Measurements from ENCODE around the gene CELA1. TPM values are rescaled to one million over a fixed set of nuclear protein-coding genes. Genes with fewer than 3 reads are reported as not detected.

CELA1 gene
- total RNA-seq, result not detected in 2 replicates

DNA sequence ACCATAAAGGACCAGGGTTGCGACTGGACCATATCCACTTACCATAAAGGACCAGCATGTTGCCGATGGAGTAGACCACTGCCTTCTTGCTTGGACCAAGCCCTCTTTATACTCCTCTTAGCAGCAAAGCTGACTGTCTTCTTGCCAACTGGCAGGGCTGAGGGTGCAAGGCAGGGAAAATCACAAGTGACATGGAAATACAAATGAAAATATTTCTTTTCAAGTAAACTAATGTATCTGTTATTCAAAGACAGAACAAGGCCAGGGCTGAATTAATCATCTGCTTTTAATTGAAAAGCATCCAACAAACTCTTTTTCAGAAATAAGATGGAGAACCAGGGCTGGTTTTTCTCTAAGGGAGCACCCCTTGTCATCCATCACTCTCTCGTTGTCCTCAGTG is at the start of gene CELA1:
CELA1 (minus strand) TSS at position 99 of the 400 bp plus-strand sequence; CDS start at position 58, 41 bp downstream.

DNA sequence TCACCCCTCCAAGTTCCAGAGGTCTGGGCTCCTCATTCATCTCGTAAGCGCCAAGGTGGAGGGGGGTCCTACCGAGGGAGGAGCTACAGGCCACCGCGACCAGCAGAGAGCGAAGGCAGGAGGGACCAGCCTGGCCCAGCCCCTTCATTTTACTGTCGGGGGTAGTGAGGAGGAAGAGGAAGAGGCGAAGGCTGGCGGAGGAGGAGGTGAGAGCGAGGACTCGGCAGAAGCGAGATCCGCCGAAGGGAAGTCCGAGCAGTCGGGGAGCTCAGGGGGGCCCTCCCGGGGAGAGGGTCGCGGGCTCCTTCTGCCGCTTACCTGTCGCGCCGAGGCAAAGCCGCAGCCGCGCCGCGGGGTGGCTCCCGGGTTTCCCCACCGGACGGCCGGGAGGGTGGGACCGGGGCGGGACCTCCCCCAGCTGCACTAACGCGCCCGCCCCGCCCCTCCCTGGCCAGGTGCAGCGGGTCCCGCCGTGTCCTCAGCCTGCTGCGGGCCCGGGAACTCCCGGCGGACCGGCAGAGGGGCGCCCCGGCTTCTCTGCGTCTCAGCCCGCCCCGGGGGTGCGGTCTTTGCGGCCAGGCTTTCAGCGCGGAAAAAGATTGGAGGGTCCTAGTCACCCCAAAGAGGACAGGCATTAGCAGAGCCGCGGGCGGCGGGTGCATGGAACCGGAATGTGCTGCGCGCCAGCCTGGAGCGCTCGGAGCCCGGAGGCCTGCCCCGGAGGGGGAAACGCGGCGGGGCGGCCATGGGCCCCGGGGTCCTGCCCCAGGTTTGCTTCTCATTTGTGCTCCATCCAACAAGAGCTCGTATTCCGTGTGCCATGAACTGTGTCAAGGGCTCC is 45.0 kb upstream of the CELA1 start, which contains the start of gene GALNT6:
GALNT6 (minus strand) TSS at position 124 of the 841 bp plus-strand sequence. CDS start 11,625 bp downstream, outside the sequence.

DNA sequence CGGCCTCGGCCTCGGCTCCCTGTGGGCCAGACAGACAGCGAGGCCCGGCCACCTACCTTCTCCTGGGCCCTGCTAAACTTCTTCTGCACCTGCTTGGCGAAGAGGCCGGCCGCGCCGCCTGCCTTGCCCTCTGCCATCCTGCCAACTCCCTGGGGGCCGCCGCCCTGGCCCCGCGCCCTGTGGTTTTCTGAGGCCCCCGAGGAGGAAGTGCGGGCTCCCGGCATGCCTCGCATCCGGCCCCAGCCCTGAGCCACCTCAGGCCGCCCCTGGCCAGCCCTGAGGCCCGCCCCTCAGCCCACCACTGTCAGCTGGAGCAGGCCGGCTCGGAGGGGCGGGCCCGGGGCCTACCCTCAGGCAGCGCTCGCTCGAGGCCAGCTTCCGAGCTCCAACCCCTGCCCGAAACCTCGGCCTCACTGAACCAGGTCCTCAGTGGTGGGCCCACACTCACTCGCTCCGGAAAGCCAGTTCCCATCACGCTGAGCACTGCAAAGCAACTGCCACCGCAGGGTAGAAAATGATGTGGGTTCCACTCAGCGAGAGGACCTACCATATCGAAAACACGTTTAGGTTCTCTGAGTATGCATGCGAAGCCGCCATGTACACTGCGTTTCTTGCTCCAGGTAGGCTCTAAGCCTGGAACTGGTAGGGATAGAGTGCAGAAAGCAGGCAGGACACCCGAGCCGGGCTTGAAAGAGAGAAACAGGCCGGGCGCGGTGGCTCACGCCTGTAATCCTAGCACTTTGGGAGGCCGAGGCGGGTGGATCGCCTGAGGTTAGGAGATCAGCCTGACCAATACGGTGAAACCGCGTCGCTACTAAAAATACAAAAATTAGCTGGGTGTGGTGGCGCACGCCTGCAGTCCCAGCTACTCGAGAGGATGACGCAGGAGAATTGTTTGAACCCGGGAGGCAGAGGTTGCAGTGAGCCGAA is 22.2 kb downstream of the CELA1 start, which contains the start of gene BIN2:
BIN2 (minus strand) TSS at position 209 of the 930 bp plus-strand sequence; CDS start at position 137, 72 bp downstream.

Other genes starting within 250 kb of the CELA1 start
- 9.9 and 16.1 TPM in 2 replicates for gene TFCP2, start 173.5 kb downstream of the CELA1 start, total RNA-seq
- gene POU6F1, start 128.6 kb downstream of the CELA1 start, total RNA-seq, result 3.5 and 6.3 TPM in 2 replicates
- 98.9 and 122 TPM in 2 replicates for gene DAZAP2, start 107.9 kb downstream of the CELA1 start, total RNA-seq
- gene SMAGP, start 76.3 kb downstream of the CELA1 start, total RNA-seq, result 8.9 and 16.6 TPM in 2 replicates
- not detected in 2 replicates for gene BIN2, start 22.5 kb downstream of the CELA1 start, total RNA-seq
- gene GALNT6, start 44.7 kb upstream of the CELA1 start, total RNA-seq, result 98.1 and 191 TPM in 2 replicates
- 4.5 and 10.3 TPM in 2 replicates for gene SLC4A8, start 78.2 kb upstream of the CELA1 start, total RNA-seq
- gene SCN8A, start 244.6 kb upstream of the CELA1 start, total RNA-seq, result 23.3 and 28.7 TPM in 2 replicates